ENCODE measurements around the gene NLRC5. TPM values are rescaled to one million over a fixed set of nuclear protein-coding genes. Genes with fewer than 3 reads are reported as not detected.

Gene NLRC5
- total RNA-seq, 1 experiment from 2014 or later = 2.4 TPM

GRCh38 chr16:57091200-57091974 lies 102.0 kb downstream of the NLRC5 start:
- Histone ChIP-seq H3K27ac (ENCODE audit: insufficient read length, low read depth, low read length) (no peak overlapping the region), H3K9me3 (ENCODE audit: control insufficient read depth, low read depth, low read length) (no peaks in the 10 kb centered on the region)
- no CpG with 5 or more reads among the region's 24 CpGs for WGBS (ENCODE audit: extremely low coverage, insufficient read length, low lambda C conversion rate)

More at GRCh38 chr16:57091200-57091974, 102.0 kb downstream of the NLRC5 start:
- no peak overlapping the region for H4K91ac ChIP-seq (ENCODE audit: insufficient read length, low read depth, low read length)
- peaks cover 18% of the 10 kb centered on the region for H3K23me2 ChIP-seq (ENCODE audit: insufficient read length, low read depth, low read length, poor library complexity, severe bottlenecking)
- H3K79me1 ChIP-seq (ENCODE audit: insufficient read depth, low read depth, low read length, poor library complexity, severe bottlenecking) = no peaks in the 10 kb centered on the region
- no peaks in the 10 kb centered on the region for H4K20me1 ChIP-seq (ENCODE audit: control insufficient read depth, insufficient read depth, insufficient read length)
- H3K56ac ChIP-seq (ENCODE audit: insufficient read length, low read depth, low read length) = no peak overlapping the region
- Mint-ChIP-seq H3K27ac (no peak overlapping the region), H3K9me3 (peaks cover 0 to 5% of the 10 kb centered on the region in 2 experiments; a peak in 2 of 5 replicates), H3K4me1 (peaks cover 15 to 17% of the 10 kb centered on the region in 2 experiments), H3K4me3 (peak overlapping the region; percentile 71 to 85), H3K36me3 (ENCODE audit: insufficient read depth in 1 of 3, low read depth in 3 of 3) (peaks cover 0 to 5% (median 0%) of the 10 kb centered on the region in 3 experiments; a peak in 4 of 7 replicates), H3K27me3 (ENCODE audit: low read depth) (peaks cover 53% of the 10 kb centered on the region)
- no peaks in the 10 kb centered on the region for H3K79me2 ChIP-seq (ENCODE audit: insufficient read depth, low read length)
- no peak overlapping the region for H4K5ac ChIP-seq (ENCODE audit: insufficient read length, low read depth, low read length)
- no peak overlapping the region for H4K8ac ChIP-seq (replicated peaks; ENCODE audit: insufficient read length, low read depth, low read length)
- H3T11ph ChIP-seq (ENCODE audit: low read length) = no peak overlapping the region
- no peak overlapping the region for H3K18ac ChIP-seq (ENCODE audit: insufficient read length, low read depth, low read length)
- H2BK20ac ChIP-seq (ENCODE audit: low read depth, low read length, poor library complexity, severe bottlenecking) = no peak overlapping the region
- no peak overlapping the region; the same call in 1 of the 2 replicates for H3K4ac ChIP-seq (ENCODE audit: low read depth, low read length)
- H3K4me1 ChIP-seq (ENCODE audit: insufficient read depth, low read length) = no peaks in the 10 kb centered on the region
- no peak overlapping the region for H2BK15ac ChIP-seq (ENCODE audit: low read depth, low read length)
- H3K27me3 ChIP-seq (ENCODE audit: insufficient read depth, low read length) = peaks cover 3% of the 10 kb centered on the region; the same call in 1 of the 2 replicates
- peak overlapping the region; percentile 69; the same call in 1 of the 2 replicates for H3K14ac ChIP-seq (ENCODE audit: insufficient read depth, low read length)
- no peak for TF ChIP-seq CTCF (conservative IDR thresholded peaks at IDR 0.05)
- peak; percentile 76 for DNase-seq
- H2AK5ac ChIP-seq (ENCODE audit: insufficient read length, low read length) = no peak overlapping the region
- H2BK12ac ChIP-seq (ENCODE audit: insufficient read length, low read depth, low read length) = no peak overlapping the region
- no peak overlapping the region for H2BK5ac ChIP-seq (ENCODE audit: insufficient read length, low read length)
- peak overlapping the region; percentile 90 for H3K4me2 ChIP-seq (ENCODE audit: insufficient read depth, insufficient read length, low read length)
- no peak overlapping the region for H2BK120ac ChIP-seq (ENCODE audit: low read depth, low read length, poor library complexity, severe bottlenecking)
- peak overlapping the region; percentile 6 for H2AFZ ChIP-seq (ENCODE audit: low read length)
- no peak overlapping the region for H3K23ac ChIP-seq (ENCODE audit: insufficient read length, low read depth, low read length)
- no peak overlapping the region for H3K9ac ChIP-seq (ENCODE audit: extremely low read depth, insufficient read length, low read length)

All from H9 (cell line).